ENCODE results near the gene GNPTG. TPM values are rescaled to one million over a fixed set of nuclear protein-coding genes. Genes with fewer than 3 reads are reported as not detected.

GNPTG gene
- total RNA-seq, 2 donors from 2014 or later: 39.2 to 48.0 TPM

GRCh38 chr16:1381612-1382406 is 30.1 kb downstream of the GNPTG start:
- ATAC-seq (no peak), DNase-seq (no peak)
- H3K27ac Mint-ChIP-seq: no peak overlapping the region
- no peaks in the 10 kb centered on the region for H3K9me3 ChIP-seq (ENCODE audit: control insufficient read depth, low read length, poor library complexity, severe bottlenecking)
- no peaks in the 10 kb centered on the region for H3K27me3 Mint-ChIP-seq
- peaks cover 3% of the 10 kb centered on the region for H3K36me3 Mint-ChIP-seq (ENCODE audit: low read depth)
- peaks cover 14% of the 10 kb centered on the region for H3K4me1 Mint-ChIP-seq
- H3K4me3 Mint-ChIP-seq: no peak overlapping the region

- ATAC-seq: no peak
- no peaks in the 10 kb centered on the region for H3K9me3 ChIP-seq (ENCODE audit: control insufficient read depth, low read length, poor library complexity, severe bottlenecking)
- peaks cover 3% of the 10 kb centered on the region for H3K36me3 Mint-ChIP-seq (ENCODE audit: low read depth)
Observed at GRCh38 chr16:1383556-1383955, 31.8 kb downstream of the GNPTG start.

GRCh38 chr16:1385232-1385631 is 33.5 kb downstream of the GNPTG start:
- Mint-ChIP-seq H3K27ac (no peak overlapping the region), H3K4me3 (no peak overlapping the region)
- no peak for DNase-seq

More at GRCh38 chr16:1383556-1383955, 31.8 kb downstream of the GNPTG start:
- Mint-ChIP-seq H3K4me3 (no peak overlapping the region), H3K27me3 (no peaks in the 10 kb centered on the region), H3K27ac (no peak overlapping the region), H3K4me1 (peaks cover 12% of the 10 kb centered on the region)
- no peak for DNase-seq

DNA sequence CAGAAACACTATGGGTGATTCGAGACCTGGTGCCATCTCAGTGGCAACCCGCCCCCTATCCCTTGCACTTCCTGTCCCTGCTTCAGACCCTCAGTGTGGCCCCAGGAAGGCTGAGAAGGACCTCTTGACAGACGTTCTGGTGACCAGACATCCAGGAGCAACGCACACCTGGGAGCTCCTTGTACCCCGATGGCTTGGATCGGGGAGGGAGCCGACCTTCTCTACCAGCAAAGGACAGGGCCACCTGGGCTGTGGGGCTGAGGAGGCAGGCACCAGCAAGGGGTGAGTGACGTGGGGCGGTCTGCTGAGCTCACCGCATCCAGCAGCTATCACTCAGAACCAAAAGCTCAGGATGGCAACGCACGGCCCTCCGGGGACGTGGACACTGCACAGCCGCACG is 35.6 kb downstream of the GNPTG start:
- Mint-ChIP-seq H3K4me1 (peaks cover 6% of the 10 kb centered on the region), H3K27me3 (no peaks in the 10 kb centered on the region), H3K27ac (no peak overlapping the region), H3K4me3 (no peak overlapping the region), H3K36me3 (ENCODE audit: low read depth) (peaks cover 3% of the 10 kb centered on the region)
- DNase-seq (no peak), ATAC-seq (no peak)
- H3K9me3 ChIP-seq (ENCODE audit: control insufficient read depth, low read length, poor library complexity, severe bottlenecking): no peaks in the 10 kb centered on the region

More at GRCh38 chr16:1385232-1385631, 33.5 kb downstream of the GNPTG start:
- Mint-ChIP-seq H3K27me3 (no peaks in the 10 kb centered on the region), H3K4me1 (peaks cover 5% of the 10 kb centered on the region), H3K36me3 (ENCODE audit: low read depth) (peaks cover 3% of the 10 kb centered on the region)
- no peaks in the 10 kb centered on the region for H3K9me3 ChIP-seq (ENCODE audit: control insufficient read depth, low read length, poor library complexity, severe bottlenecking)
- no peak for ATAC-seq

- H3K4me1 Mint-ChIP-seq: peaks cover 6% of the 10 kb centered on the region
- H3K27ac Mint-ChIP-seq: no peak overlapping the region
- peaks cover 2% of the 10 kb centered on the region for H3K36me3 Mint-ChIP-seq (ENCODE audit: low read depth)
- ATAC-seq: no peak
- no peak for DNase-seq
- no peaks in the 10 kb centered on the region for H3K27me3 Mint-ChIP-seq
- no peaks in the 10 kb centered on the region for H3K9me3 ChIP-seq (ENCODE audit: control insufficient read depth, low read length, poor library complexity, severe bottlenecking)
- no peak overlapping the region for H3K4me3 Mint-ChIP-seq
Observed at GRCh38 chr16:1389762-1390161, 38.0 kb downstream of the GNPTG start.

DNA sequence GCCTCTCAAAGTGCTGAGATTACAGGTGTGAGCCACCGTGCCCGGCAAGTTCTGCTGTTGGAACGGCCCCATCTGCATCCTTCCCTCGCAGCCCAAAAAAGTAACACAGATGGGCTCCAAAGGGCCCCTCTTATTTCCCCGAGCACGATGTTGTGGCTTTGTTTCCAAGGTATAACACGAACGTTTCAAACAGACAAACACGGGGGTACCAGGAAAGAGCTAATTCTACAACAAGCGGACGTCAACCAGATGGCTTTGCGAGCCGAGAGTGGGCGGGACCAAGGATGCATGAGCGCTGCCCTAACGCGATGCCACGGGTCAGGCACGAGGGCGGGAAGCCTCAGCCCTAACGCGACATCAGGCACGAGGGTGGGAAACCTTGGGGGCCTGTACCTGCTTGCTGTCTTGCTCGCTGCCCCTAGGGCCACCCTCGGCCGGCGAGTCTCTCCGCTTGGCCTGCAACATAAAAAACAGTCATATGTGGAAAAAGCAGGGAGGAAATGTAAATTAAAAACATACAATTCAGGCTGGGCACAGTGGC is 38.6 kb downstream of the GNPTG start:
- H3K9me3 ChIP-seq (ENCODE audit: control insufficient read depth, low read length, poor library complexity, severe bottlenecking): no peaks in the 10 kb centered on the region
- no peaks in the 10 kb centered on the region for H3K27me3 Mint-ChIP-seq
- H3K36me3 Mint-ChIP-seq (ENCODE audit: low read depth): no peaks in the 10 kb centered on the region
- no peak overlapping the region for H3K27ac Mint-ChIP-seq
- no peak for ATAC-seq
- H3K4me3 Mint-ChIP-seq: no peak overlapping the region
- H3K4me1 Mint-ChIP-seq: peaks cover 3% of the 10 kb centered on the region
- DNase-seq: no peak

DNA sequence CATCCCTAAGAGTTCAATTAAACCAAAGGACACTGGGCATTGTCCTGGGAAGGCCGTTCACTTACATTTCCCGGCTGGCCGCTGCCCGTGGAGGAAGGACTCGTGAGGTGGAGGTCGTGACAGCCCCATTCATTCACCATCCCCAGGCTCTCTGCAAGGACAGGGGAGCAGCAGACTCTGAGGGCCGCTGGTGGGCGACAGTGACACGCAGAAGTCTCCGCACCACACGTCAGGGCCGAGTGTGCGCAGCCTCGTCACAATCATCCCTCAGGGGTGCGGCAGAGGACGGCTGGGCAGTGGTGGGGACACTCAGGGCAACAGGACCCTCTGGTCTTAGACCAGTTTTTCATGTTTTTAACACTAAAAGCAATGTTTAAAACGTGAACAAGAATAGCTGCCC is 41.1 kb downstream of the GNPTG start:
- Mint-ChIP-seq H3K36me3 (ENCODE audit: low read depth) (no peaks in the 10 kb centered on the region), H3K4me3 (no peak overlapping the region), H3K27me3 (no peaks in the 10 kb centered on the region), H3K4me1 (peaks cover 3% of the 10 kb centered on the region), H3K27ac (peak overlapping the region; percentile 71)
- ATAC-seq: no peak
- DNase-seq: no peak
- no peaks in the 10 kb centered on the region for H3K9me3 ChIP-seq (ENCODE audit: control insufficient read depth, low read length, poor library complexity, severe bottlenecking)

DNA sequence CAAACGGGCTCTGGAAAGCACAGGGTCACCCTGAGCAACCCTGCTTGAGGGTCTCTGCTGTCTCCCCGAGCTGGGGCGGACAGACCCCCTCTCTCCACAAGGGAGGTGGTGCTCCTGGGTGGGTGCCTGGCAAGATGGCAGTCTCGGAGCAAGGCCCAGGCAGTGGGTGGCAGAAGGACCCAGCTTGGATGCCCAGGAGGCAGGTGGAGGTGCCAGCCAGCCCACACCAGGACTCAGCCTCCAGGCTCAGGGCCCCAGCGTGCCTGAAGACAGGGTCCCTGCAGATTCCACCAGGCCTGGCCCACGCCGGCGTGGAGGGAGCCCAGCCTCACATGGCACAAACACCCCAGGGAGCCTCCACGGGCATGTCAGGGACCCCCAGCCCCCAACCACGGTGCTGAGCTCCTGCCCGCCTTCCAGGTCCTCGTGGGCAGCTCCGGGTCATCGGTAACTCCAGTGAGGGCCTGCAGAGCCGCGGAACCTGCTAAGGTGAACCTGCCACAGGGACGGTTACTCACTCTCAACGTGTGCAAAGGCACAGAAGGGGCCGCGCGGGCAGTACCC is 42.0 kb downstream of the GNPTG start:
- no peaks in the 10 kb centered on the region for H3K9me3 ChIP-seq (ENCODE audit: control insufficient read depth, low read length, poor library complexity, severe bottlenecking)
- no peaks in the 10 kb centered on the region for H3K27me3 Mint-ChIP-seq
- no peaks in the 10 kb centered on the region for H3K36me3 Mint-ChIP-seq (ENCODE audit: low read depth)
- ATAC-seq (no peak), DNase-seq (no peak)
- H3K27ac Mint-ChIP-seq: no peak overlapping the region
- no peak overlapping the region for H3K4me3 Mint-ChIP-seq
- peaks cover 3% of the 10 kb centered on the region for H3K4me1 Mint-ChIP-seq

DNA sequence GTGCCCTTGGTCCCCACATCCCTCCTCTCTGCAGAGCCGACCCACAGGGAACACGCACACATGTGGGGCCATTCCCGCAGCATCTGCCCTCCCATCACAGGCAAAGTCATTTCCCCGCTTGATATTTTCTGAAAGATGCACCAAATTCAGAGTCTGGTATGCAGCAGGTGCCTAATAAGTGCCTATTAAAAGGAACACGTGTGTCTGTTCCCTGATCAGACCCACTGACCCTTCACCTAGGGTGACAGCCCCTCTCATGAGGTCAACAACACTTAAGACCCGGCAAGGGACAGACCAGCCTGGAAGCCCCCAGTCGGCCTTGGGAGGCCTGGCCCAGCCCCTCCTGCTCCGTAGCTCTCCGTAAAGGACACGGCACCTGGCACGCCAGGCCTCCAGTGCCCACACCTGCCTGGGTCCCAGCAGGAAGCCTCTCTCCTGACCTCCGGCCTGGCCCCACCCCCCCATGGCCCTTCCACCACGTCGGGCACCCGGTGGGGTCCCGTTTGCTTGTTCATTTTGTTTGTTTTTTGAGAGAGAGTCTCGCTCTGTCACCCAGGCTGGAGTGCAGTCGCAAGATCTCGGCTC is 42.7 kb downstream of the GNPTG start:
- H3K27me3 Mint-ChIP-seq: no peaks in the 10 kb centered on the region
- H3K4me1 Mint-ChIP-seq: peaks cover 3% of the 10 kb centered on the region
- DNase-seq: no peak
- no peak for ATAC-seq
- H3K4me3 Mint-ChIP-seq: no peak overlapping the region
- no peaks in the 10 kb centered on the region for H3K36me3 Mint-ChIP-seq (ENCODE audit: low read depth)
- H3K27ac Mint-ChIP-seq: no peak overlapping the region
- H3K9me3 ChIP-seq (ENCODE audit: control insufficient read depth, low read length, poor library complexity, severe bottlenecking): no peaks in the 10 kb centered on the region

DNA sequence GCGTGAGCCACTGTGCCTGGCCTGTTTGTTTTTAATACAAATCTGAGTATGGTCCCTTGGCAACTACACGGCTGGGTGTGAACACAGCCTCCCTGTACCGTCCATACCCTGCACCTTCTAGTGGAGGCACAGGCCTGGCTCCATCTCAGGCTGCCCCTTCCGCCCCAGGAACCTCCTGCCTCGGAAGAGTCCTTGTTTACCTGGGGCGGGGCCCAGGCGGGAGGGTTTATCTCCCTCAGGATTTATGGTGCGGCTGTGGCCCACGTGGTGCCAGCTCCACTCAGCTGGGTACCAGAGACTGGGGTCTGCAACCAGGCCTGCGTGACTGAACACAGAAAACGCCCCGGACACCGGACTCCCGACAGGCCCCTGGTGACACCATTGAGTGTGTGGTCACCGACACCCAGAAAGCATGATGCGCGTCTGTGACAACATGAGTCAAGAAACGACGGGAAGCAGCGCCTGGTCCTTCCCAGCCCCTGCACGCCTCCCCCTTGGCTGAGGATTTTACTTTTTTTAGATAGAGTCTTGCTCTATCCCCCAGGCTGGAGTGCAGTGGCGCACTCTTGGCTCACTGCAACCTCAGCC is 43.8 kb downstream of the GNPTG start:
- no peak for DNase-seq
- Mint-ChIP-seq H3K36me3 (ENCODE audit: low read depth) (no peaks in the 10 kb centered on the region), H3K4me1 (no peaks in the 10 kb centered on the region), H3K4me3 (no peak overlapping the region), H3K27me3 (no peaks in the 10 kb centered on the region), H3K27ac (no peak overlapping the region)
- no peak for ATAC-seq
- H3K9me3 ChIP-seq (ENCODE audit: control insufficient read depth, low read length, poor library complexity, severe bottlenecking): no peaks in the 10 kb centered on the region

- no peaks in the 10 kb centered on the region for H3K9me3 ChIP-seq (ENCODE audit: control insufficient read depth, low read length, poor library complexity, severe bottlenecking)
- H3K27me3 Mint-ChIP-seq: no peaks in the 10 kb centered on the region
- DNase-seq: no peak
- no peak overlapping the region for H3K27ac Mint-ChIP-seq
- ATAC-seq: no peak
- H3K4me1 Mint-ChIP-seq: peaks cover 2% of the 10 kb centered on the region
- no peak overlapping the region for H3K4me3 Mint-ChIP-seq
- peaks cover 2% of the 10 kb centered on the region for H3K36me3 Mint-ChIP-seq (ENCODE audit: low read depth)
Observed at GRCh38 chr16:1397779-1398178, 46.0 kb downstream of the GNPTG start.

GRCh38 chr16:1398351-1398750 is 46.6 kb downstream of the GNPTG start:
- peaks cover 2% of the 10 kb centered on the region for H3K4me1 Mint-ChIP-seq
- DNase-seq: no peak
- no peak overlapping the region for H3K27ac Mint-ChIP-seq
- H3K9me3 ChIP-seq (ENCODE audit: control insufficient read depth, low read length, poor library complexity, severe bottlenecking): no peaks in the 10 kb centered on the region
- no peak overlapping the region for H3K4me3 Mint-ChIP-seq
- no peaks in the 10 kb centered on the region for H3K27me3 Mint-ChIP-seq
- no peak for ATAC-seq
- peaks cover 2% of the 10 kb centered on the region for H3K36me3 Mint-ChIP-seq (ENCODE audit: low read depth)

DNA sequence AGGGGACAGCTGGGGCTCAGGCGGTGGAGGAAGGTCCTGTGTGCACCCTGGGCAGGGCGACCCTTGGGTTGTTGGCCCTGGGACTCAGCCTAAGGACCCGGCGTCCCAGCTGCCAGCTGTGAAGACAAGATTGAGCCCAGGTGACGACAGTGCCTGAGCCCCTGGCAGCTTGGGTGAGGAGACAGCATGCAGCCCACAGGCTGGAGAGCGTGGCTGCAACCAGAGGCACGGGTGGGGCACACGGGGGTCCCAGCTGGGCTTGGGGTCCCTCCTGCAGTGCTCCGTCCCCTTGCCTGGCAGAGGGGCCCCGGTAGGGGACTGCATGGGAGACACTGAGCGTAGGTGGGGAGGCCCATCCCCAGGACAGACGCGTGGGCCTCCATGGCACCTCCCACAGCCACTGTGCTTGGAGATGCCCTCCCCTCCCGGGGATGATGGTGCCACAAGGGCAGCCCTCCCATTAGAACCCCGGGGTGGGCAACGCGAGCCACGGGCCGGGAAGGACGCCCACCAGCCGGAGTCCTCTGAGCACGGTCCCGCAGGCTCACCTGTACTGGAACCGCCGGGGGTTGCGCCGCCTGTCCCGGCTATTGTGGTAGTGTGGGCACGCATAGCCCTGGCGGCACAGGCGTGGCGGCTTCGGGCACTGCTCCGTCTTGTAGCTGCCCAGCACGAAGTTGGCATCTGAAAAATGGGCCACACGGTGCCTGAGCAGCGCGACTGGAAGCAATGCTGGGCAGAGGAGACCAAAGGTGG is 47.3 kb downstream of the GNPTG start:
- H3K9me3 ChIP-seq (ENCODE audit: control insufficient read depth, low read length, poor library complexity, severe bottlenecking): no peaks in the 10 kb centered on the region
- peaks cover 2% of the 10 kb centered on the region for H3K36me3 Mint-ChIP-seq (ENCODE audit: low read depth)
- DNase-seq: no peak
- ATAC-seq: no peak
- H3K27me3 Mint-ChIP-seq: no peaks in the 10 kb centered on the region
- no peak overlapping the region for H3K27ac Mint-ChIP-seq
- H3K4me1 Mint-ChIP-seq: peaks cover 2% of the 10 kb centered on the region
- no peak overlapping the region for H3K4me3 Mint-ChIP-seq
